IMR-90 (cell line): Measurements from ENCODE around the gene PHAF1. TPM values are rescaled to one million over a fixed set of nuclear protein-coding genes. Genes with fewer than 3 reads are reported as not detected.

ENCODE experiments used
- ATAC-seq: fragments of 200-7000 bp; cut with Tn5 transposase; 2 replicates; pipeline ENCODE4 v1.9.1; 2020; ENCODE audit warnings: low read depth, mild to moderate bottlenecking, moderate library complexity
- BruUV-seq: library from RNA; stranded (reverse); fragments of 400-500 nt; replicated peaks from 2 replicates; lab custom pipeline; 2021; lab: Mats Ljungman, UMichigan
- CTCF ChIA-PET: fragments of 300-600 bp; formaldehyde crosslinking; extraction: SDS; loops from one replicate; lab custom pipeline; 2021; ENCODE audit warnings: antibody characterized with exemption; lab: Yijun Ruan, JAX
- POLR2A ChIA-PET: fragments of 300-600 bp; sonication (Branson Sonifier 250); formaldehyde crosslinking; loops from one replicate; lab custom pipeline; 2022; ENCODE audit warnings: antibody characterized with exemption; ENCODE audit not compliant: unreplicated experiment; lab: Charles Lee
- DNase-seq: peaks from one replicate; pipeline ENCODE4 v3.0.0; 2013
- H2AFZ ChIP-seq: replicated peaks from 2 replicates; pipeline ENCODE3; 2013; ENCODE audit warnings: low read length, mild to moderate bottlenecking; ENCODE audit not compliant: poor library complexity
- H2AK5ac ChIP-seq: 2 replicates; pipeline ENCODE4 v1.6.1; 2013; ENCODE audit warnings: low read depth, low read length, inconsistent platforms
- H2AK9ac ChIP-seq: replicated peaks from 2 replicates; pipeline ENCODE3; 2013; ENCODE audit warnings: mild to moderate bottlenecking, low read depth, low read length, moderate library complexity; ENCODE audit not compliant: poor library complexity
- H2BK120ac ChIP-seq: 2 replicates; pipeline ENCODE4 v1.6.1; 2013; ENCODE audit warnings: low read depth, low read length, inconsistent platforms
- H2BK15ac ChIP-seq: 3 replicates; pipeline ENCODE4 v1.6.1; 2013; ENCODE audit warnings: low read depth, low read length, inconsistent platforms
- H2BK20ac ChIP-seq: 2 replicates; pipeline ENCODE4 v1.6.1; 2013; ENCODE audit warnings: low read depth, mild to moderate bottlenecking, inconsistent platforms, low read length, moderate library complexity
- H2BK5ac ChIP-seq: 2 replicates; pipeline ENCODE4 v1.6.1; 2013; ENCODE audit warnings: mild to moderate bottlenecking, low read depth, low read length, inconsistent platforms; ENCODE audit not compliant: poor library complexity, severe bottlenecking
- H3K14ac ChIP-seq: replicated peaks from 2 replicates; pipeline ENCODE4 v1.6.1; 2013; ENCODE audit warnings: low read depth, low read length, inconsistent platforms
- H3K18ac ChIP-seq: 2 replicates; pipeline ENCODE4 v1.6.1; 2013; ENCODE audit warnings: low read depth, low read length, control low read depth
- H3K23ac ChIP-seq: 2 replicates; pipeline ENCODE4 v1.6.1; 2013; ENCODE audit warnings: low read depth, low read length, inconsistent platforms
- H3K27ac ChIP-seq: 2 replicates; pipeline ENCODE4 v1.5.1; 2013; ENCODE audit warnings: mild to moderate bottlenecking, control low read depth, low read length; ENCODE audit not compliant: insufficient read depth
- H3K27me3 ChIP-seq: 2 replicates; pipeline ENCODE4 v1.6.1; 2013; ENCODE audit warnings: low read length; ENCODE audit not compliant: control insufficient read depth, insufficient read depth
- H3K36me3 ChIP-seq: 2 replicates; pipeline ENCODE4 v1.6.1; 2013; ENCODE audit warnings: low read length, mixed read lengths; ENCODE audit not compliant: control insufficient read depth, insufficient read depth
- H3K4ac ChIP-seq: 2 replicates; pipeline ENCODE4 v1.6.1; 2013; ENCODE audit warnings: low read depth, low read length, inconsistent platforms
- H3K4me1 ChIP-seq: 2 replicates; pipeline ENCODE4 v1.6.1; 2013; ENCODE audit warnings: low read length, mixed read lengths; ENCODE audit not compliant: control insufficient read depth, insufficient read depth
- H3K4me2 ChIP-seq: 2 replicates; pipeline ENCODE4 v1.6.1; 2013; ENCODE audit warnings: low read depth, mild to moderate bottlenecking, control low read depth, low read length, moderate library complexity
- H3K4me3 ChIP-seq: 2 replicates; pipeline ENCODE4 v1.5.1; 2013; ENCODE audit warnings: low read depth, mild to moderate bottlenecking, control low read depth, low read length, moderate library complexity; ENCODE audit not compliant: insufficient read depth
- H3K56ac ChIP-seq: 2 replicates; pipeline ENCODE4 v1.6.1; 2013; ENCODE audit warnings: low read length, inconsistent platforms; ENCODE audit not compliant: insufficient read depth; ENCODE audit errors: extremely low read depth
- H3K79me1 ChIP-seq, 2 experiments: 2 replicates each; pipeline ENCODE4 v1.6.1; 2013; ENCODE audit warnings: low read length in 2 of 2, inconsistent platforms in 1 of 2, low read depth in 1 of 2
- H3K9ac ChIP-seq: 2 replicates; pipeline ENCODE4 v1.6.1; 2013; ENCODE audit warnings: low read depth, low read length, control low read depth
- H3K9me1 ChIP-seq: 2 replicates; pipeline ENCODE4 v1.6.1; 2013; ENCODE audit warnings: low read length, inconsistent platforms; ENCODE audit not compliant: insufficient read depth
- H3K9me3 ChIP-seq: 2 replicates; pipeline ENCODE4 v1.6.1; 2013; ENCODE audit warnings: low read length; ENCODE audit not compliant: control insufficient read depth, insufficient read depth
- H4K20me1 ChIP-seq: 2 replicates; pipeline ENCODE4 v1.6.1; 2013; ENCODE audit warnings: low read length, inconsistent platforms; ENCODE audit not compliant: insufficient read depth
- H4K5ac ChIP-seq: 2 replicates; pipeline ENCODE4 v1.6.1; 2013; ENCODE audit warnings: mild to moderate bottlenecking, low read depth, low read length, control low read depth
- H4K8ac ChIP-seq, 2 experiments: 2 replicates each; pipeline ENCODE4 v1.6.1; 2013; ENCODE audit warnings: low read depth in 2 of 2, low read length in 2 of 2, control low read depth in 1 of 2, inconsistent platforms in 1 of 2
- H4K91ac ChIP-seq: 2 replicates; pipeline ENCODE4 v1.6.1; 2013; ENCODE audit warnings: low read depth, low read length, inconsistent platforms; ENCODE audit not compliant: insufficient read depth
- CEBPB ChIP-seq: IDR thresholded peaks from 2 replicates; pipeline ENCODE4 v1.6.1; 2012; ENCODE audit warnings: low read depth, low read length, improper control_type of control experiment
- CHD1 ChIP-seq: IDR thresholded peaks from 2 replicates; pipeline ENCODE4 v1.6.1; 2012; ENCODE audit warnings: low read depth, low read length, improper control_type of control experiment
- ELK1 ChIP-seq: fragments of 150-350 bp; IDR thresholded peaks from 2 replicates; pipeline ENCODE4 v1.6.1; 2016; ENCODE audit warnings: low read depth, mild to moderate bottlenecking, low read length, moderate library complexity, borderline replicate concordance
- FOS ChIP-seq: fragments of 150-350 bp; IDR thresholded peaks from 2 replicates; pipeline ENCODE4 v1.6.1; 2016; ENCODE audit warnings: low read depth, low read length
- MAZ ChIP-seq: IDR thresholded peaks from 2 replicates; pipeline ENCODE4 v1.6.1; 2012; ENCODE audit warnings: low read depth, mild to moderate bottlenecking, low read length, improper control_type of control experiment, moderate library complexity, borderline replicate concordance
- MXI1 ChIP-seq: IDR thresholded peaks from 2 replicates; pipeline ENCODE4 v1.6.1; 2012; ENCODE audit warnings: low read depth, mild to moderate bottlenecking, low read length, moderate library complexity, borderline replicate concordance
- RAD21 ChIP-seq: IDR thresholded peaks from 2 replicates; pipeline ENCODE4 v1.6.1; 2012; ENCODE audit warnings: low read length, improper control_type of control experiment
- RCOR1 ChIP-seq: IDR thresholded peaks from 2 replicates; pipeline ENCODE4 v1.6.1; 2012; ENCODE audit warnings: mild to moderate bottlenecking, low read length, improper control_type of control experiment; ENCODE audit not compliant: insufficient replicate concordance
- USF2 ChIP-seq: fragments of 150-350 bp; IDR thresholded peaks from 2 replicates; pipeline ENCODE4 v1.6.1; 2017; ENCODE audit warnings: mild to moderate bottlenecking, antibody characterized with exemption, low read length, low read depth
- WGBS, 2 experiments: methylation state at CpG; one replicate each; pipeline versions ENCODE4 v1.1.5 to v1.1.7; 2013; ENCODE audit warnings: missing lambda C conversion rate in 2 of 2; ENCODE audit not compliant: insufficient read length in 1 of 2; ENCODE audit errors: extremely low coverage in 2 of 2; 5-methylcytosine and 5-hydroxymethylcytosine counted together
- dilution Hi-C: fragments of 300-500 bp; cut with HindIII; formaldehyde crosslinking; loops from one replicate; pipeline ENCODE4 v1.14.3; 2018; ENCODE audit warnings: low sequenced_read_pairs; ENCODE audit not compliant: unreplicated experiment
- in situ Hi-C: fragments of 300-500 bp; cut with MboI; formaldehyde crosslinking; loops from 3 replicates; pipeline ENCODE4 v1.14.3; 2019; ENCODE audit warnings: low sequenced_read_pairs, inconsistent platforms, mixed read lengths
- intact Hi-C: fragments of 100-400 bp; cut with micrococcal nuclease; formaldehyde crosslinking; loops from 2 replicates; pipeline ENCODE4 v1.10.0; 2022
- polyA plus RNA-seq, 3 experiments: library from polyadenylated mRNA; depleted of rRNA; stranded (reverse); fragments of >200 nt; gene quantifications; 2 replicates each; pipeline ENCODE4 v1.2.3, GENCODE V29; 2012; ENCODE audit warnings: low replicate concordance in 1 of 3
- total RNA-seq: library from RNA; depleted of rRNA; stranded (reverse); fragments of >200 nt; gene quantifications from 2 replicates; pipeline ENCODE4 v1.2.3, GENCODE V29; 2012
- TF ChIP-seq, protein P1 (sequence below): conservative IDR thresholded peaks from 2 replicates; pipeline ENCODE4 v1.5.1; 2012; ENCODE audit warnings: mild to moderate bottlenecking, low read depth, low read length, improper control_type of control experiment

Gene PHAF1
- total and polyA plus RNA-seq, 2 of the 4 experiments (the other 2 are of a cell fraction), result 14.0 to 19.8 TPM

DNA sequence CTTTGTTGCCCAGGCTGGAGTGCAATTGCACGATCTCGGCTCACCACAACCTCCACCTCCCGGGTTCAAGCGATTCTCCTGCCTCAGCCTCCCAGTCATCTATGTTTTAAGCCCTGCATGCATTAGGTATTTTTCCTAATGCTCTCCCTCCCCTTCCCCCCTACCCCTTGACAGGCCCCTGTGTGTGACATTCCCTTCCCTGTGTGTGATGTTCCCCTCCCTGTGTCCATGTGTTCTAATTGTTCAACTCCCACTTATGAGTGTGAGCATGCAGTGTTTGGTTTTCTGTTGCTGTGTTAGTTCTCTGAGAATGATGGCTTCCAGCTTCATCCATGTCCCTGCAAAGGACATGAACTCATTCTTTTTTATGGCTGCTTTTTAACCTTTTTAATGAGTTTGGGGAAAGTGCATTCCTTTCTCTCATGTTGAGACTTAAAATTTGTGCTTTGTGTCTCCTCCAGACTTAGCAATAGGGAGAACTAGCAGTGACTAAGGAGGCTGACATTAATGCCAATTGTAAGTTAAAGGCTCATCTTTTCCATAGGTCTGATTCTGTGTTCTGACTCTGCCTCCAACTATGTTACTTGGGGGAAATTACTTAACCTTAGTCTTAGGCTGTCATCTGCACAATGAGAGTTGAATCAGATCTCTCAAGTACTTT is 17.7 kb upstream of the PHAF1 start:
- ChIA-PET CTCF (no interaction called here), POLR2A (no interaction called here)
- Histone ChIP-seq H3K36me3 (peaks cover 2% of the 10 kb centered on the region; the same call in 1 of the 2 replicates), H4K91ac (no peak overlapping the region), H4K20me1 (peaks cover 8% of the 10 kb centered on the region), H3K4me3 (no peak overlapping the region), H2AFZ (no peak overlapping the region), H2AK9ac (no peak overlapping the region), H3K4ac (no peak overlapping the region), H3K14ac (no peak overlapping the region), H4K5ac (no peak overlapping the region), H3K9ac (no peak overlapping the region), H3K4me2 (no peak overlapping the region; the same call in 1 of the 2 replicates), H3K9me3 (no peaks in the 10 kb centered on the region), H2BK20ac (no peak overlapping the region), H3K56ac (no peak overlapping the region), H3K23ac (no peak overlapping the region), H4K8ac (no peak overlapping the region), H3K18ac (peak overlapping the region; percentile 16; the same call in 1 of the 2 replicates), H2BK120ac (no peak overlapping the region), H2BK15ac (no peak overlapping the region), H3K79me1 (peaks cover 27 to 49% of the 10 kb centered on the region in 2 experiments), H3K4me1 (peaks cover 6% of the 10 kb centered on the region), H2BK5ac (peak overlapping the region; percentile 65), H3K27me3 (no peaks in the 10 kb centered on the region), H3K27ac (no peak overlapping the region), H2AK5ac (0 out of 2 replicates have a peak overlapping the region, but pooled peaks have one; percentile 3), H3K9me1 (peaks cover 7% of the 10 kb centered on the region)
- DNase-seq (peak; percentile 86), ATAC-seq (peak; percentile 85)
- in situ Hi-C loops (no loop called here), intact Hi-C loops (loop anchor here (5.0 kb wide), 1 partner anchor 60 kb away; no protein-coding TSS in a partner anchor), dilution Hi-C loops (no loop called here)
- WGBS, 2 experiments, result no CpG with 5 or more reads among the region's 4 CpGs
- TF ChIP-seq ELK1 (no peak), RCOR1 (no peak), CEBPB (peak; percentile 61), MAZ (no peak), FOS (peak; percentile 38; the same call in 1 of the 2 replicates), MXI1 (no peak), RAD21 (no peak), CHD1 (no peak), USF2 (no peak)
- TF ChIP-seq, protein P1, sequence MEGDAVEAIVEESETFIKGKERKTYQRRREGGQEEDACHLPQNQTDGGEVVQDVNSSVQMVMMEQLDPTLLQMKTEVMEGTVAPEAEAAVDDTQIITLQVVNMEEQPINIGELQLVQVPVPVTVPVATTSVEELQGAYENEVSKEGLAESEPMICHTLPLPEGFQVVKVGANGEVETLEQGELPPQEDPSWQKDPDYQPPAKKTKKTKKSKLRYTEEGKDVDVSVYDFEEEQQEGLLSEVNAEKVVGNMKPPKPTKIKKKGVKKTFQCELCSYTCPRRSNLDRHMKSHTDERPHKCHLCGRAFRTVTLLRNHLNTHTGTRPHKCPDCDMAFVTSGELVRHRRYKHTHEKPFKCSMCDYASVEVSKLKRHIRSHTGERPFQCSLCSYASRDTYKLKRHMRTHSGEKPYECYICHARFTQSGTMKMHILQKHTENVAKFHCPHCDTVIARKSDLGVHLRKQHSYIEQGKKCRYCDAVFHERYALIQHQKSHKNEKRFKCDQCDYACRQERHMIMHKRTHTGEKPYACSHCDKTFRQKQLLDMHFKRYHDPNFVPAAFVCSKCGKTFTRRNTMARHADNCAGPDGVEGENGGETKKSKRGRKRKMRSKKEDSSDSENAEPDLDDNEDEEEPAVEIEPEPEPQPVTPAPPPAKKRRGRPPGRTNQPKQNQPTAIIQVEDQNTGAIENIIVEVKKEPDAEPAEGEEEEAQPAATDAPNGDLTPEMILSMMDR, result no peak
- BruUV-seq, result no TSS peak
